ENCODE data around the gene ACTN4. TPM values are rescaled to one million over a fixed set of nuclear protein-coding genes. Genes with fewer than 3 reads are reported as not detected.

ACTN4 gene
- total RNA-seq, 1 donor, result 229 TPM

GRCh38 chr19:38676023-38676877 is 28.8 kb downstream of the ACTN4 start:
- peak; percentile 87 for DNase-seq (ENCODE audit: insufficient read length, low spot score, missing footprints)
- Histone ChIP-seq H4K20me1 (ENCODE audit: insufficient read depth, low read length) (peaks cover 75% of the 10 kb centered on the region), H3K4me1 (ENCODE audit: insufficient read depth, low read length) (peaks cover 47% of the 10 kb centered on the region), H3K79me2 (ENCODE audit: insufficient read depth, low read length) (peaks cover 93% of the 10 kb centered on the region), H3K9me3 (ENCODE audit: low read depth, low read length) (no peaks in the 10 kb centered on the region), H3K4me3 (ENCODE audit: insufficient read depth, low read length) (no peak overlapping the region), H3K36me3 (ENCODE audit: insufficient read depth, low read length) (peaks cover 32% of the 10 kb centered on the region), H2AFZ (ENCODE audit: low read length) (no peak overlapping the region), H3K27ac (ENCODE audit: low read depth, low read length) (peak overlapping the region; percentile 4), H3K4me2 (ENCODE audit: insufficient read depth, low read length) (peak overlapping the region; percentile 7), H3K27me3 (ENCODE audit: insufficient read depth, low read length) (no peaks in the 10 kb centered on the region)
- no peak for TF ChIP-seq CTCF (IDR thresholded peaks at IDR 0.05; ENCODE audit: extremely low read depth, low read depth, low read length)

GRCh38 chr19:38676878-38677646 is 29.6 kb downstream of the ACTN4 start:
- Histone ChIP-seq H3K27me3 (ENCODE audit: insufficient read depth, low read length) (no peaks in the 10 kb centered on the region), H4K20me1 (ENCODE audit: insufficient read depth, low read length) (peaks cover 67% of the 10 kb centered on the region)

GRCh38 chr19:38678217-38678890 is 30.9 kb downstream of the ACTN4 start:
- no peak overlapping the region for H3K4me2 ChIP-seq (ENCODE audit: insufficient read depth, low read length)
- H3K36me3 ChIP-seq (ENCODE audit: insufficient read depth, low read length), result peaks cover 36% of the 10 kb centered on the region
- peaks cover 95% of the 10 kb centered on the region for H3K79me2 ChIP-seq (ENCODE audit: insufficient read depth, low read length)
- no peak for TF ChIP-seq CTCF (IDR thresholded peaks at IDR 0.05; ENCODE audit: extremely low read depth, low read depth, low read length)
- H3K27ac ChIP-seq (ENCODE audit: low read depth, low read length), result peak overlapping the region; percentile 21
- H3K9me3 ChIP-seq (ENCODE audit: low read depth, low read length), result no peaks in the 10 kb centered on the region
- no peak overlapping the region for H2AFZ ChIP-seq (ENCODE audit: low read length)
- peaks cover 65% of the 10 kb centered on the region for H4K20me1 ChIP-seq (ENCODE audit: insufficient read depth, low read length)
- H3K4me1 ChIP-seq (ENCODE audit: insufficient read depth, low read length), result peaks cover 52% of the 10 kb centered on the region
- no peak overlapping the region for H3K4me3 ChIP-seq (ENCODE audit: insufficient read depth, low read length)
- no peaks in the 10 kb centered on the region for H3K27me3 ChIP-seq (ENCODE audit: insufficient read depth, low read length)
- DNase-seq (ENCODE audit: insufficient read length, low spot score, missing footprints), result no peak

More at GRCh38 chr19:38676878-38677646, 29.6 kb downstream of the ACTN4 start:
- Histone ChIP-seq H3K4me1 (ENCODE audit: insufficient read depth, low read length) (peaks cover 45% of the 10 kb centered on the region), H3K36me3 (ENCODE audit: insufficient read depth, low read length) (peaks cover 32% of the 10 kb centered on the region), H3K79me2 (ENCODE audit: insufficient read depth, low read length) (peaks cover 93% of the 10 kb centered on the region), H3K4me2 (ENCODE audit: insufficient read depth, low read length) (no peak overlapping the region), H3K9me3 (ENCODE audit: low read depth, low read length) (no peaks in the 10 kb centered on the region), H3K27ac (ENCODE audit: low read depth, low read length) (peak overlapping the region; percentile 27), H3K4me3 (ENCODE audit: insufficient read depth, low read length) (no peak overlapping the region), H2AFZ (ENCODE audit: low read length) (no peak overlapping the region)
- TF ChIP-seq CTCF (IDR thresholded peaks at IDR 0.05; ENCODE audit: extremely low read depth, low read depth, low read length), result no peak
- peak; percentile 38 for DNase-seq (ENCODE audit: insufficient read length, low spot score, missing footprints)
